Superior temporal gyrus (tissue), 1 donor: ENCODE measurements around the gene TBC1D21.
A peak's percentile ranks its signal among the peaks of the same experiment; 100 is the strongest.

ENCODE experiments used
- DNase-seq: peaks from one replicate; pipeline ENCODE4 v3.0.0-alpha.2; 2016; ENCODE audit errors: extremely low spot score

The TBC1D21 gene

GRCh38 chr15:73873456-73873855 lies at the start of gene TBC1D21:
Gene TBC1D21 (plus strand): TSS chr15:73873564. CDS start chr15:73873710, 146 bp downstream.
- DNase-seq = no peak

- DNase-seq = no peak
These were observed 46.6 kb upstream of the TBC1D21 start for GRCh38 chr15:73826711-73827251.

GRCh38 chr15:73829523-73829922 lies 43.8 kb upstream of the TBC1D21 start:
- no peak for DNase-seq

GRCh38 chr15:73832657-73833056 lies 40.7 kb upstream of the TBC1D21 start:
- no peak for DNase-seq

- DNase-seq = no peak
These were observed 36.5 kb upstream of the TBC1D21 start for GRCh38 chr15:73836845-73837244.

GRCh38 chr15:73838831-73839426 lies 34.4 kb upstream of the TBC1D21 start:
- peak; percentile 41 for DNase-seq

GRCh38 chr15:73839699-73840377 lies 33.5 kb upstream of the TBC1D21 start:
- no peak for DNase-seq

- no peak for DNase-seq
These were observed 32.6 kb upstream of the TBC1D21 start for GRCh38 chr15:73840771-73841170.

GRCh38 chr15:73841756-73842725 lies 31.3 kb upstream of the TBC1D21 start:
- DNase-seq = no peak

- DNase-seq = no peak
These were observed 29.6 kb upstream of the TBC1D21 start for GRCh38 chr15:73843787-73844186.

GRCh38 chr15:73844356-73844755 lies 29.0 kb upstream of the TBC1D21 start:
- no peak for DNase-seq

- no peak for DNase-seq
These were observed 27.9 kb upstream of the TBC1D21 start for GRCh38 chr15:73845507-73845906.

- no peak for DNase-seq
These were observed 27.5 kb upstream of the TBC1D21 start for GRCh38 chr15:73845907-73846306.

- DNase-seq = no peak
These were observed 23.7 kb upstream of the TBC1D21 start for GRCh38 chr15:73849641-73850040.

- DNase-seq = no peak
These were observed 23.1 kb upstream of the TBC1D21 start for GRCh38 chr15:73850228-73850627.

GRCh38 chr15:73851689-73852088 lies 21.7 kb upstream of the TBC1D21 start:
- no peak for DNase-seq

GRCh38 chr15:73852507-73852906 lies 20.9 kb upstream of the TBC1D21 start:
- DNase-seq = no peak

GRCh38 chr15:73854265-73854664 lies 19.1 kb upstream of the TBC1D21 start:
- no peak for DNase-seq

- DNase-seq = no peak
These were observed 16.7 kb upstream of the TBC1D21 start for GRCh38 chr15:73856458-73857192.

GRCh38 chr15:73857193-73857920 lies 16.0 kb upstream of the TBC1D21 start:
- DNase-seq = no peak

GRCh38 chr15:73858062-73858461 lies 15.3 kb upstream of the TBC1D21 start:
- DNase-seq = no peak
